ENCODE measurements around the gene CCDC87.
A peak's percentile ranks its signal among the peaks of the same experiment; 100 is the strongest.

Gene CCDC87

DNA sequence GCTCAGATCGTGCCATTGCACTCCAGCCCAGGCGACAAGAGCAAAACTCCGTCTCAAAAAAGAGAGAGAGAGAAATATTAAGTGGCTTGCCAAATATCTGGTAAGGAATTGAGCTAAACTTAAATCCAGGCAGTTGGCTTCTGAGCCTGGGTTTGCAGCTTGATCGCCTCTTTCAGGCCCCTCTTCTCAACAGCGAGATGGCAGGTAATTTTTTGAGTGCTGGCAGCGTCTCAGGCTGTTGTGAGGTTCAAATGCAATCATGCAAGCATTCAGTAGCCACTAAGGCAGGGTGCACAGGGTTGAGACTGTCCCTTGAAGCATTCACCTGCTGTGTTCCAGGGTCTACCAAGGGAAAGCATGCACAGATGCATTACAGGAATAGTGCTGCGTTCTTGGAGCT, 23.8 kb downstream of the CCDC87 start:
- Mint-ChIP-seq H3K27me3 (peaks cover 7% of the 10 kb centered on the region), H3K4me1 (peaks cover 18% of the 10 kb centered on the region), H3K27ac (peak overlapping the region in 1 of 2 donors; percentile 40), H3K9me3 (no peaks in the 10 kb centered on the region), H3K4me3 (peak overlapping the region in 1 of 2 donors; percentile 81)
- DNase-seq, result no peak
- ATAC-seq, result no peak

DNA sequence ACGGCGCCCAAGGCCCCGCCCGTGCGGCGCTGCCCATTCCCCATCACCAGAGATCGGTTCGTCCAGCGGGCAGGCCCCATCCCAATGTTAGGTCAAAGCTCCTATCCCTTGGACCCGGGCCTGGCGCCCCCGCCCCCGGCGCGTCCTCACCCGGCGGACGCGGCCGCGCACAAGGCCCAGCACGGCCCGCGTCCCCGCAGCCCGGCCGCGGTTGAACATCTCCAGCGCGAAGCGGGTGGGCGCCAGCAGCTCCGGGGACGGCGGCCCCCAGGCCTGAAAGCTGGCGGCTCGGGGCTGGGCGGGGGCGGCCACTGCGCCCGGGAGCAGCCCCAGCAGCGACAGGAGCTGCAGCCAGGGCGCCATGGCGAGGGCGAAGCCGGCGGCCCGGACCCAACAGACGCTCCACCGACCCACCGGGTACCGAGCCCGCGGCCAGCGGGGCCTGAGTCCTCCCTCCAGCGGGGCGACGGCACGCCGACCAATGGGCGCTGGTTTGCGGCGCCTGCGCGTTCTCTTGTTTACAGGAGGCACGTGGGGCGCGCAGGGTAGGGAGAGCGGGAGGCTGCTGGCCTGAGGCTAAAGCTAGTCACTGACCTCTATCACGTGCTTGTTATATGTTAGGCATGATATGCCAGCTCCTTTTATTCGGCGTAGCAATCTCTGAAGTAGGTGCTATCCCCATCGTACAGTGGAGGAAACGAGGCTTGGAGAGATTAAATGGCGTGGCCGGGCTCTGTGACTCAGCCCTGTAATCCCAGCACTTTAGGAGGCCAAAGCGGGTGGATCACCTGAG, 24.5 kb downstream of the CCDC87 start, which contains the start of gene CTSF:
CTSF (minus strand) TSS at position 483 of the 793 bp plus-strand sequence; CDS start at position 363, 120 bp downstream.
- H3K9me3 Mint-ChIP-seq, result no peaks in the 10 kb centered on the region
- peak; percentile 92 for ATAC-seq
- peak; percentile 58 to 67 for DNase-seq
- peak within 1 kb of the TSS; percentile 83 to 90 for H3K4me3 Mint-ChIP-seq
- no peaks in the 10 kb centered on the region for H3K27me3 Mint-ChIP-seq
- H3K4me1 Mint-ChIP-seq, result peaks cover 18% of the 10 kb centered on the region
- peak within 1 kb of the TSS in 1 of 2 donors; percentile 40 for H3K27ac Mint-ChIP-seq

- peak overlapping the region; percentile 83 to 90 for H3K4me3 Mint-ChIP-seq
- ATAC-seq (peak; percentile 44), DNase-seq (no peak)
- H3K9me3 Mint-ChIP-seq, result no peaks in the 10 kb centered on the region
- H3K27me3 Mint-ChIP-seq, result no peaks in the 10 kb centered on the region
- peaks cover 18% of the 10 kb centered on the region for H3K4me1 Mint-ChIP-seq
- H3K27ac Mint-ChIP-seq, result no peak overlapping the region
Observed at GRCh38 chr11:66567787-66568123, 25.1 kb downstream of the CCDC87 start.

DNA sequence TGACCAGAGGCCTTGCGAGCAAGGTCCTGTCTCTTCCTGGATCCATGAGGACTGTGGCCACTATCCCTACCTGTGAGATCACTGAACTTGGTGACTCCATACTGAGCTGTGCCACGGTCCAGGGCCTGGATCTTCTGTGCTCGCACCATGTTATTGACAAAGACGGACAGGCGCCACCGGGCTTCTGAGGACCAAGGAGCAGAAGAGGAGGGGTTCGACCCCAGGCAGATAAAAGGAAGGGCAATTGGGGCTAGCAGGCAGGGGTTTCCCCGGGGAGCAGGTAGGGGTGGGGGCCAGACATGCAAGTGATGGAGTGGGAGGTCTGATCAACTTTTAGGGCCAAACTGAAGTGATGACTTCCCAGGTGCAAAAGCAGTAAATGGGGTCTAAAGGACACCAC, 26.6 kb downstream of the CCDC87 start:
- Mint-ChIP-seq H3K4me1 (peaks cover 18% of the 10 kb centered on the region), H3K27ac (no peak overlapping the region), H3K27me3 (no peaks in the 10 kb centered on the region), H3K4me3 (no peak overlapping the region), H3K9me3 (no peaks in the 10 kb centered on the region)
- no peak for ATAC-seq
- no peak for DNase-seq

- H3K4me1 Mint-ChIP-seq, result peaks cover 18% of the 10 kb centered on the region
- DNase-seq (no peak), ATAC-seq (no peak)
- no peaks in the 10 kb centered on the region for H3K9me3 Mint-ChIP-seq
- no peak overlapping the region for H3K27ac Mint-ChIP-seq
- no peaks in the 10 kb centered on the region for H3K27me3 Mint-ChIP-seq
- H3K4me3 Mint-ChIP-seq, result no peak overlapping the region
Observed at GRCh38 chr11:66564984-66565383, 27.9 kb downstream of the CCDC87 start.

DNA sequence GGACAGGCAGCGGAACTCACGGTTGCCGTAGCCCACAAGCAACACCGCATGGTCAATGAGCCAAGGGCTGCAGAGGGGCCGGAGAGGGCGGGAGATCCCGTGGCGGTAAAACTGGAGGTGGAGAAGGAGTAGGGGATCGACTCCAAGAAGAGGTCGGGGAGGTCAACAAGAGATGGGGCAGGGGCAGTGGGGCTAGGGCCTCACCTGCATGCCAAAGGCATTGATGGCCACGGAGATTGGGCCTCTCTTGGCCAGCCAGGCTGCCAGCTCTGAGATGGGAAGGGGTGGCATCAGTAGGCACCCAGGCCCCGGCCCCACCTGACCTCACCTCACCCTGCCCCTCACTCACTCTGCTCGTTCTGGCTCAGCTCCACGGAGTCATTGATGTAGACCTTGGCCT, 28.3 kb downstream of the CCDC87 start:
- DNase-seq, result no peak
- H3K4me3 Mint-ChIP-seq, result no peak overlapping the region
- H3K27me3 Mint-ChIP-seq, result no peaks in the 10 kb centered on the region
- peaks cover 18% of the 10 kb centered on the region for H3K4me1 Mint-ChIP-seq
- H3K9me3 Mint-ChIP-seq, result no peaks in the 10 kb centered on the region
- ATAC-seq, result no peak
- no peak overlapping the region for H3K27ac Mint-ChIP-seq

- Mint-ChIP-seq H3K27ac (no peak overlapping the region), H3K9me3 (no peaks in the 10 kb centered on the region), H3K4me3 (no peak overlapping the region), H3K27me3 (peaks cover 6% of the 10 kb centered on the region), H3K4me1 (peaks cover 21% of the 10 kb centered on the region)
- no peak for DNase-seq
- ATAC-seq, result no peak
Observed at GRCh38 chr11:66563832-66564231, 29.0 kb downstream of the CCDC87 start.

DNA sequence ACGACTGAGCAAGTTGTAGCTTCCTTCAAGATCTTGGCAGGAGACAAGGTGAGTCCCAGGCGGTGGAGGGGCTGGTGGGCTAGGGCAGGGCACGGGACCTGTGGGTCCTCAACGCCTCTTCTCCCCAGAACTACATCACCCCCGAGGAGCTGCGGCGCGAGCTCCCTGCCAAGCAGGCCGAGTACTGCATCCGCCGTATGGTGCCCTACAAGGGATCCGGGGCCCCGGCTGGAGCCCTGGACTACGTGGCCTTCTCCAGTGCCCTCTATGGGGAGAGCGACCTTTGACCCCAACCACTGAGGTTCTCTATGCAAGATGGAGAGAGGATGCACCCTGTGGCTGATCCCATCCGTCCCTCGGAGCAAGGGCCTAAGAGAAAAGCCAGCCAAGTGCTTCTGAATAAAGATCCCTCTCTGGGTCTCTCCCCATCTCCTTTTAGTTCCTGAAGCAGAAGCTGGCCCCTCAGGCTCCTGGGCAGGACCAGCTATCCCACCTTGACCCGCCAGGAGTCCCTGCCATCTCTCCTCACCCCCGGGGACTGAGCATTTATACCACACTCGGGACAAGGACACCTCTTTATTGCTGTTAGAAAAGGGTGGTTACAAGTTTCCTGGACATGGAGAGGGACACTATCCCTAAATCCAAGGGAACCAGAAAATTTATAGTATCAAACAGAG, 29.8 kb downstream of the CCDC87 start:
- ATAC-seq, result no peak

GRCh38 chr11:66562275-66562674, 30.6 kb downstream of the CCDC87 start:
- Mint-ChIP-seq H3K27ac (no peak overlapping the region), H3K4me1 (peaks cover 9% of the 10 kb centered on the region), H3K9me3 (no peaks in the 10 kb centered on the region), H3K4me3 (no peak overlapping the region), H3K27me3 (peaks cover 22% of the 10 kb centered on the region)
- no peak for ATAC-seq
- DNase-seq, result no peak

More for the DNA sequence above, 29.8 kb downstream of the CCDC87 start:
- Mint-ChIP-seq H3K9me3 (no peaks in the 10 kb centered on the region), H3K27ac (no peak overlapping the region), H3K4me1 (peaks cover 16% of the 10 kb centered on the region), H3K4me3 (no peak overlapping the region), H3K27me3 (peaks cover 14% of the 10 kb centered on the region)
- DNase-seq, result no peak

DNA sequence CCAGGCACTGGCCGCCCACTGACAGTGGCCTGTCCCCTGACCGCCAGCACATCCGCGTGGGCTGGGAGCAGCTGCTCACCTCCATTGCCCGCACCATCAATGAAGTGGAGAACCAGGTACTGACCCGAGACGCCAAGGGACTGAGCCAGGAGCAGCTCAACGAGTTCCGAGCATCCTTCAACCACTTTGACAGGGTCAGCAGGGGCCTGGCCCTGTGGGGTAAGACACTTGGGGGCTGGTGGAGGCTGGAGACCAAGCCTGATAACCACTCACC, 31.0 kb downstream of the CCDC87 start:
- no peak overlapping the region for H3K4me3 Mint-ChIP-seq
- no peak for ATAC-seq
- H3K9me3 Mint-ChIP-seq, result no peaks in the 10 kb centered on the region
- no peak for DNase-seq
- H3K4me1 Mint-ChIP-seq, result peaks cover 6% of the 10 kb centered on the region
- peaks cover 25% of the 10 kb centered on the region for H3K27me3 Mint-ChIP-seq
- no peak overlapping the region for H3K27ac Mint-ChIP-seq

- H3K9me3 Mint-ChIP-seq, result no peaks in the 10 kb centered on the region
- ATAC-seq (no peak), DNase-seq (no peak)
- peaks cover 27% of the 10 kb centered on the region for H3K27me3 Mint-ChIP-seq
- peaks cover 6% of the 10 kb centered on the region for H3K4me1 Mint-ChIP-seq
- no peak overlapping the region for H3K4me3 Mint-ChIP-seq
- H3K27ac Mint-ChIP-seq, result peak overlapping the region in 1 of 2 donors; percentile 30
Observed at GRCh38 chr11:66561178-66561974, 31.5 kb downstream of the CCDC87 start.

- Mint-ChIP-seq H3K9me3 (no peaks in the 10 kb centered on the region), H3K27me3 (peaks cover 33% of the 10 kb centered on the region), H3K4me3 (no peak overlapping the region), H3K27ac (no peak overlapping the region), H3K4me1 (peaks cover 6% of the 10 kb centered on the region)
- ATAC-seq (no peak), DNase-seq (no peak)
Observed at GRCh38 chr11:66559866-66560676, 32.8 kb downstream of the CCDC87 start.

GRCh38 chr11:66559142-66559865, 33.6 kb downstream of the CCDC87 start:
- peak overlapping the region in 1 of 2 donors; percentile 37 for H3K4me3 Mint-ChIP-seq
- DNase-seq, result no peak
- no peak overlapping the region for H3K27ac Mint-ChIP-seq
- H3K4me1 Mint-ChIP-seq, result peaks cover 6% of the 10 kb centered on the region
- ATAC-seq, result peak; percentile 44
- H3K9me3 Mint-ChIP-seq, result no peaks in the 10 kb centered on the region
- H3K27me3 Mint-ChIP-seq, result peaks cover 33% of the 10 kb centered on the region

DNA sequence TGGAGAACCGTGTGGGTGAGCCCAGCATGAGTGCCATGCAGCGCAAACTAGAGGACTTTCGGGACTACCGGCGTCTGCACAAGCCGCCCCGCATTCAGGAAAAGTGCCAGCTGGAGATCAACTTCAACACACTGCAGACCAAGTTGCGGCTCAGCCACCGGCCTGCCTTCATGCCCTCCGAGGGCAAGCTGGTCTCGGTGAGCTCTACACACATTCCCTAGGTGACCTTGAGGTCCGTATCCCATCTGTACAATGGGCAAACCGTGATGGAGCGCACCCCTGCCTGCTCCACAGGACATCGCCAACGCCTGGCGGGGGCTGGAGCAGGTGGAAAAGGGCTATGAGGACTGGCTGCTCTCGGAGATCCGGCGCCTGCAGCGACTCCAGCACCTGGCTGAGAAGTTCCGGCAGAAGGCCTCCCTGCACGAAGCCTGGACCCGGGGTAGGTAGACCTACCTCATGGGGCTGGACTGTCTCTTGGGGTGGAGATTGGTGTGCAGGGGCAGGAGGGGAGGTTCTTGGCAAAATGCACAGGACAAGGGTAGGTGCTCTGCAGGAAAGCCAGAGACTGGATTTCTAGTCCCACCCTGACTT, 35.0 kb downstream of the CCDC87 start:
- Mint-ChIP-seq H3K27ac (no peak overlapping the region), H3K9me3 (no peaks in the 10 kb centered on the region), H3K27me3 (peaks cover 33% of the 10 kb centered on the region), H3K4me1 (peaks cover 6% of the 10 kb centered on the region), H3K4me3 (no peak overlapping the region)
- no peak for DNase-seq
- ATAC-seq, result no peak

Measured in stimulated activated naive CD8-positive, alpha-beta T cell treated with anti-CD3 and anti-CD28 coated beads, Interleukin-15, amount 100 ng/mL, for 72 hours (primary cell).